OCI-LY1 (cell line): ENCODE measurements around the gene KIAA0232.

ENCODE experiments used
- H2AFZ ChIP-seq: fragments of 200-600 bp; sonication (generic), shearing (Covaris generic); 2 replicates; pipeline ENCODE4 v1.6.0; 2014; ENCODE audit warnings: antibody characterized with exemption, mild to moderate bottlenecking, low read length
- H3F3A ChIP-seq: fragments of 200-600 bp; sonication (generic), shearing (Covaris generic); 2 replicates; pipeline ENCODE4 v1.6.0; 2014; ENCODE audit warnings: mild to moderate bottlenecking, antibody characterized with exemption, low read length, moderate library complexity; ENCODE audit not compliant: insufficient read depth
- H3K27ac ChIP-seq: fragments of 200-600 bp; sonication (generic); 2 replicates; pipeline ENCODE4 v1.5.1; 2014; ENCODE audit warnings: low read length, mixed run types, mild to moderate bottlenecking, low read depth; ENCODE audit not compliant: poor library complexity, severe bottlenecking
- H3K27me3 ChIP-seq: fragments of 200-600 bp; sonication (generic); 2 replicates; pipeline ENCODE4 v1.6.0; 2014; ENCODE audit warnings: antibody characterized with exemption, mild to moderate bottlenecking, low read length, moderate library complexity; ENCODE audit not compliant: insufficient read depth
- H3K36me3 ChIP-seq: fragments of 200-600 bp; sonication (generic); 2 replicates; pipeline ENCODE4 v1.6.1; 2014; ENCODE audit warnings: mild to moderate bottlenecking, antibody characterized with exemption, low read length, moderate library complexity, mixed read lengths; ENCODE audit not compliant: insufficient read depth
- H3K4me1 ChIP-seq: fragments of 200-600 bp; sonication (generic); 2 replicates; pipeline ENCODE4 v1.5.1; 2014; ENCODE audit warnings: mild to moderate bottlenecking, low read length, moderate library complexity; ENCODE audit not compliant: insufficient read depth, severe bottlenecking
- H3K4me2 ChIP-seq: fragments of 200-600 bp; sonication (generic), shearing (Covaris generic); 2 replicates; pipeline ENCODE4 v1.6.1; 2014; ENCODE audit warnings: low read length
- H3K4me3 ChIP-seq: fragments of 200-600 bp; sonication (generic); 2 replicates; pipeline ENCODE4 v1.5.1; 2014; ENCODE audit warnings: low read length, low read depth, mild to moderate bottlenecking, mixed read lengths; ENCODE audit not compliant: poor library complexity, severe bottlenecking
- H3K79me2 ChIP-seq: fragments of 200-600 bp; shearing (Covaris generic); 2 replicates; pipeline ENCODE4 v1.6.1; 2016; ENCODE audit warnings: mixed run types, low read length, mixed read lengths; ENCODE audit not compliant: insufficient read depth
- H3K9ac ChIP-seq: fragments of 200-600 bp; sonication (generic), shearing (Covaris generic); 2 replicates; pipeline ENCODE4 v1.6.1; 2014; ENCODE audit warnings: mild to moderate bottlenecking, low read length, mixed read lengths
- H3K9me2 ChIP-seq: fragments of 200-600 bp; sonication (generic), shearing (Covaris generic); 2 replicates; pipeline ENCODE4 v1.6.1; 2014; ENCODE audit warnings: low read depth, mild to moderate bottlenecking, low read length, mixed read lengths
- H3K9me3 ChIP-seq: fragments of 200-600 bp; shearing (Covaris generic); 2 replicates; pipeline ENCODE4 v1.6.1; 2014; ENCODE audit warnings: low read length, mixed read lengths
- H4K20me1 ChIP-seq: fragments of 200-600 bp; sonication (generic), shearing (Covaris generic); 2 replicates; pipeline ENCODE4 v1.6.0; 2016; ENCODE audit warnings: mild to moderate bottlenecking, low read length; ENCODE audit not compliant: insufficient read depth
- CTCF ChIP-seq: fragments of 200-600 bp; sonication (generic), shearing (Covaris generic); IDR thresholded peaks from 2 replicates; pipeline ENCODE4 v1.5.1; 2017; ENCODE audit warnings: mild to moderate bottlenecking, antibody characterized with exemption, low read length, moderate library complexity, mixed read lengths
- EZH2 ChIP-seq: fragments of 200-600 bp; sonication (generic), shearing (Covaris generic); IDR thresholded peaks from 2 replicates; pipeline ENCODE4 v1.8.0; 2017; ENCODE audit warnings: borderline replicate concordance, mixed run types, mild to moderate bottlenecking, antibody characterized with exemption, low read length, moderate library complexity, mixed read lengths

KIAA0232 gene

GRCh38 chr4:6907658-6908191, 125.2 kb downstream of the KIAA0232 start:
- H3K4me2 ChIP-seq: no peak overlapping the region
- H4K20me1 ChIP-seq: no peaks in the 10 kb centered on the region
- H3K9me2 ChIP-seq: no peaks in the 10 kb centered on the region
- no peaks in the 10 kb centered on the region for H3K36me3 ChIP-seq
- peaks cover 32% of the 10 kb centered on the region for H3K4me1 ChIP-seq
- H3K9ac ChIP-seq: no peak overlapping the region
- H3K4me3 ChIP-seq: no peak overlapping the region
- no peak overlapping the region for H3K27ac ChIP-seq
- TF ChIP-seq EZH2: no peak
- peak; percentile 32; the same call in 1 of the 2 replicates for TF ChIP-seq CTCF
- no peaks in the 10 kb centered on the region for H3K27me3 ChIP-seq
- H3K9me3 ChIP-seq: no peaks in the 10 kb centered on the region
- no peak overlapping the region for H2AFZ ChIP-seq
- no peaks in the 10 kb centered on the region for H3K79me2 ChIP-seq
- no peaks in the 10 kb centered on the region for H3F3A ChIP-seq

DNA sequence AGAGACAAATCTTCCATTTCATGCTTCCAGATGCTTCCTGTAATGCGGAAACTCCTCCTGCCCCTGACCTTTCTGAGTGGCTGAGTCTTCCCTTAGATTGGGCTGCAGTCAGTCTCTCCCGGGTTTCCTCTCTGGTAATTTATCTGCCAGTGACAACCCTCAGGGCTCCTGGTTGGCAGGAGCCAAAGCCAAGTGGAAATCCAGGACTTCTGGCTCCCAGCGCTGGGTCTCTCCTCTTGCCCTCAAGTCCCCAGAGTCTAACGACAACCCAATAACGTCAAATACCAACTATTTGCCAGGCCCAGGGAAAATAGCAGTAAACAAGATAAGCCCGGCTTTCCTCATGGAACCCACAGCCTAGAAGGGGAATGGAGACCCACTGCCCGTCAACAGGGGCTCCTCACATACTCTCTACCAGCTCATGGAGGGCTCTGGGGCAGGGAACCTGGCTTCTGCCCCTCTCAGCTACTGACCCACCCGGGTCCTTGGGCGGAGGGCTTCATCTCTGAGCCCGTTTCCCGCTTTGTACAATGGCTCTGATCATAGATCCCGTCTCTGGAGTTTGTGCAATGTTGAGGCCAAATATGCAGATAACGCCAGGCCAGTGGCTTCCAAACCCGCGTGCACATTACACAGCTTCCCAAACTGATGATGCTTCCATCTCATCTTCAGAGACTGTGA, 126.0 kb downstream of the KIAA0232 start:
- H3K9ac ChIP-seq: peak overlapping the region; percentile 72
- H2AFZ ChIP-seq: no peak overlapping the region
- H3K9me3 ChIP-seq: no peaks in the 10 kb centered on the region
- H3K79me2 ChIP-seq: no peaks in the 10 kb centered on the region
- no peaks in the 10 kb centered on the region for H4K20me1 ChIP-seq
- no peaks in the 10 kb centered on the region for H3F3A ChIP-seq
- peak overlapping the region; percentile 65 for H3K4me2 ChIP-seq
- peak overlapping the region; percentile 71 for H3K4me3 ChIP-seq
- H3K27ac ChIP-seq: no peak overlapping the region
- no peaks in the 10 kb centered on the region for H3K36me3 ChIP-seq
- H3K27me3 ChIP-seq: no peaks in the 10 kb centered on the region
- H3K4me1 ChIP-seq: peaks cover 40% of the 10 kb centered on the region
- no peaks in the 10 kb centered on the region for H3K9me2 ChIP-seq
- no peak for TF ChIP-seq CTCF
- TF ChIP-seq EZH2: no peak

- Histone ChIP-seq H3K4me3 (peak within 1 kb of the TSS; percentile 71), H3K79me2 (no peaks in the 10 kb centered on the region), H3K27me3 (no peaks in the 10 kb centered on the region), H3K4me1 (peaks cover 40% of the 10 kb centered on the region), H4K20me1 (no peaks in the 10 kb centered on the region), H3K9me3 (no peaks in the 10 kb centered on the region), H3K4me2 (peak within 1 kb of the TSS; percentile 96), H3F3A (no peaks in the 10 kb centered on the region), H3K9me2 (no peaks in the 10 kb centered on the region), H2AFZ (no peak within 1 kb of the TSS), H3K36me3 (no peaks in the 10 kb centered on the region), H3K27ac (peak within 1 kb of the TSS; percentile 79), H3K9ac (peak within 1 kb of the TSS; percentile 87)
- no peak for TF ChIP-seq CTCF
- TF ChIP-seq EZH2: no peak
Observed at GRCh38 chr4:6909113-6909969, 126.8 kb downstream of the KIAA0232 start, which contains the start of gene TBC1D14. TSS of gene TBC1D14 (plus strand) at chr4:6909826. CDS start at chr4:6923390, 13,564 bp downstream.
